SK-N-SH (cell line): Measurements from ENCODE around the gene LTBR.

Source experiments
- TEAD4 ChIP-seq: IDR thresholded peaks from 2 replicates; pipeline ENCODE4 v1.4.0; 2012; ENCODE audit warnings: mild to moderate bottlenecking, borderline replicate concordance; ENCODE audit not compliant: insufficient read depth
- TF ChIP-seq, protein P1 (sequence below): fragments of 200-600 bp; sonication (generic); IDR thresholded peaks from 2 replicates; pipeline ENCODE4 v1.6.1; 2017; ENCODE audit warnings: antibody characterized with exemption, mild to moderate bottlenecking, moderate library complexity

DNA sequence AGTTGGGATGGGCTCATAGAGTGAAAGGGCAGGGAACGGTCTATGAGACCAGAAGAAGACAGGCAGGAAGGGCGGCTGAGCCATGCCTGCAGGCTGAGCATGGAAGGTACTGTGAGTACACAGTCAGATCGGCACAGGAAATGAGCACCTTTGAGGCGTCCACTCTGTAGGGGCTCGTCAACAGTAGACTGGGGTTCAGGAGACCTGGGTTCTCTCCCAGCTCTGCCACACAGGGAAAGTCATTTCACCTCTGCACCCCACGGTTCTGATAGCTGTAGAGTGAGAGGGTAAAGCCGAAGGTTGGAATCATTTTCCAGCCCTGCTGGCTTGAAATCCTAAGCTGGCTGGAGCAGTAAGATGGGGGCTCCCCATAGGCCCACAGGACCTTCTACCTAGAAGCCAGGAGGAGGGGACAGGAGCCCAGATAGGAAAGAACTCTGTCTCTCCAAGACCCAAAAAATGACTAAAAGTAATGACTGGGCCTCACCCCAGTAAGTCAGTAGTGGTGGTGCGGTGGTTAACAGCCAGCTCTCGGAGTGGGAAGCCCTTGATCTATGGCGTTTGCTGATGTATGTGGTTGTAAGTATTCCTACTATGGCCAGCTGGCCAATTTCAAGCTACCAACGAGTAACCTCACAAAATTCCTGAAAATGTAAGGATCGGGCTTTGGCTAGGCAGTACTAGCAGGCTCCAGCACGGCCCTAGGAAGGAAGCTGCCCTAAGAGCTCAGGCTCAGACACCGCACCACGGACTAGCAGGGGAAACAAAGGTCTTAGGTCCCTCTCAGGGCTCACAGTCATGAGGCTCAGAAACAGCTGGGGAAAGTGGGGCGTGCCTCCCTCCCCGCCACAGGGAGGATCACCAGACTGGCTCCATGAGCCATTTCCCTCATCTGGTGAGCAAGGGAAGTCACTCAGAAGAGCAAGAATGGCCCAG, 50.5 kb downstream of the LTBR start:
- TF ChIP-seq TEAD4 = no peak
- TF ChIP-seq, protein P1, sequence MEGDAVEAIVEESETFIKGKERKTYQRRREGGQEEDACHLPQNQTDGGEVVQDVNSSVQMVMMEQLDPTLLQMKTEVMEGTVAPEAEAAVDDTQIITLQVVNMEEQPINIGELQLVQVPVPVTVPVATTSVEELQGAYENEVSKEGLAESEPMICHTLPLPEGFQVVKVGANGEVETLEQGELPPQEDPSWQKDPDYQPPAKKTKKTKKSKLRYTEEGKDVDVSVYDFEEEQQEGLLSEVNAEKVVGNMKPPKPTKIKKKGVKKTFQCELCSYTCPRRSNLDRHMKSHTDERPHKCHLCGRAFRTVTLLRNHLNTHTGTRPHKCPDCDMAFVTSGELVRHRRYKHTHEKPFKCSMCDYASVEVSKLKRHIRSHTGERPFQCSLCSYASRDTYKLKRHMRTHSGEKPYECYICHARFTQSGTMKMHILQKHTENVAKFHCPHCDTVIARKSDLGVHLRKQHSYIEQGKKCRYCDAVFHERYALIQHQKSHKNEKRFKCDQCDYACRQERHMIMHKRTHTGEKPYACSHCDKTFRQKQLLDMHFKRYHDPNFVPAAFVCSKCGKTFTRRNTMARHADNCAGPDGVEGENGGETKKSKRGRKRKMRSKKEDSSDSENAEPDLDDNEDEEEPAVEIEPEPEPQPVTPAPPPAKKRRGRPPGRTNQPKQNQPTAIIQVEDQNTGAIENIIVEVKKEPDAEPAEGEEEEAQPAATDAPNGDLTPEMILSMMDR = no peak
